Measurements from ENCODE around the gene CCDC112.

The CCDC112 gene

GRCh38 chr5:115296124-115297022, at the start of gene CCDC112:
TSS of gene CCDC112 (minus strand) at chr5:115296654. CDS start at chr5:115296543, 111 bp downstream.
- no peaks in the 10 kb centered on the region for H3K4me1 ChIP-seq (ENCODE audit: insufficient read depth, low read length)
- no peak within 1 kb of the TSS for H3K27ac ChIP-seq (ENCODE audit: low read length)
- H3K4me2 ChIP-seq (ENCODE audit: insufficient read depth, low read length): no peak within 1 kb of the TSS
- no peaks in the 10 kb centered on the region for H3K79me2 ChIP-seq (ENCODE audit: insufficient read depth, low read length)
- no peak for DNase-seq
- no peaks in the 10 kb centered on the region for H3K27me3 ChIP-seq (ENCODE audit: insufficient read depth, low read length, poor library complexity)
- TF ChIP-seq CTCF (IDR thresholded peaks at IDR 0.05; ENCODE audit: borderline replicate concordance, extremely low read depth, low read length, poor library complexity, severe bottlenecking) (no peak), EZH2 (IDR thresholded peaks at IDR 0.05; ENCODE audit: borderline replicate concordance, low read depth, low read length, severe bottlenecking) (no peak)
- ATAC-seq (ENCODE audit: insufficient read depth, low read depth): no peak
- no peak within 1 kb of the TSS for H3K4me3 ChIP-seq (ENCODE audit: low read depth in 1 of 2, low read length in 2 of 2)
- H3K9me3 ChIP-seq (ENCODE audit: insufficient read depth, low read length, severe bottlenecking): no peaks in the 10 kb centered on the region
- no peak within 1 kb of the TSS for H2AFZ ChIP-seq (ENCODE audit: low read depth, low read length)
- H3K9ac ChIP-seq (ENCODE audit: low read depth, low read length): no peak within 1 kb of the TSS
- no peaks in the 10 kb centered on the region for H3K36me3 ChIP-seq (ENCODE audit: insufficient read depth, low read length)
- H4K20me1 ChIP-seq (ENCODE audit: insufficient read depth, low read length): no peaks in the 10 kb centered on the region

GRCh38 chr5:115345344-115345743, 48.9 kb upstream of the CCDC112 start:
- no peak for TF ChIP-seq EZH2 (IDR thresholded peaks at IDR 0.05; ENCODE audit: borderline replicate concordance, low read depth, low read length, severe bottlenecking)
- no peak for TF ChIP-seq CTCF (IDR thresholded peaks at IDR 0.05; ENCODE audit: borderline replicate concordance, extremely low read depth, low read length, poor library complexity, severe bottlenecking)
- no peak overlapping the region for H2AFZ ChIP-seq (ENCODE audit: low read depth, low read length)
- H3K4me1 ChIP-seq (ENCODE audit: insufficient read depth, low read length): no peaks in the 10 kb centered on the region
- H4K20me1 ChIP-seq (ENCODE audit: insufficient read depth, low read length): no peaks in the 10 kb centered on the region
- H3K4me3 ChIP-seq (ENCODE audit: low read depth in 1 of 2, low read length in 2 of 2): no peak overlapping the region
- no peaks in the 10 kb centered on the region for H3K79me2 ChIP-seq (ENCODE audit: insufficient read depth, low read length)
- no peaks in the 10 kb centered on the region for H3K36me3 ChIP-seq (ENCODE audit: insufficient read depth, low read length)
- DNase-seq: no peak
- no peaks in the 10 kb centered on the region for H3K9me3 ChIP-seq (ENCODE audit: insufficient read depth, low read length, severe bottlenecking)
- peaks cover 2% of the 10 kb centered on the region for H3K27me3 ChIP-seq (ENCODE audit: insufficient read depth, low read length, poor library complexity)
- ATAC-seq (ENCODE audit: insufficient read depth, low read depth): no peak
- no peak overlapping the region for H3K9ac ChIP-seq (ENCODE audit: low read depth, low read length)
- no peak overlapping the region for H3K4me2 ChIP-seq (ENCODE audit: insufficient read depth, low read length)
- no peak overlapping the region for H3K27ac ChIP-seq (ENCODE audit: low read length)

GRCh38 chr5:115343855-115344254, 47.4 kb upstream of the CCDC112 start:
- no peaks in the 10 kb centered on the region for H3K27me3 ChIP-seq (ENCODE audit: insufficient read depth, low read length, poor library complexity)
- no peaks in the 10 kb centered on the region for H3K9me3 ChIP-seq (ENCODE audit: insufficient read depth, low read length, severe bottlenecking)
- TF ChIP-seq EZH2 (IDR thresholded peaks at IDR 0.05; ENCODE audit: borderline replicate concordance, low read depth, low read length, severe bottlenecking): no peak
- TF ChIP-seq CTCF (IDR thresholded peaks at IDR 0.05; ENCODE audit: borderline replicate concordance, extremely low read depth, low read length, poor library complexity, severe bottlenecking): no peak
- H4K20me1 ChIP-seq (ENCODE audit: insufficient read depth, low read length): no peaks in the 10 kb centered on the region
- H3K4me2 ChIP-seq (ENCODE audit: insufficient read depth, low read length): no peak overlapping the region
- no peaks in the 10 kb centered on the region for H3K36me3 ChIP-seq (ENCODE audit: insufficient read depth, low read length)
- no peaks in the 10 kb centered on the region for H3K79me2 ChIP-seq (ENCODE audit: insufficient read depth, low read length)
- ATAC-seq (ENCODE audit: insufficient read depth, low read depth) (no peak), DNase-seq (no peak)
- no peak overlapping the region for H3K4me3 ChIP-seq (ENCODE audit: low read depth in 1 of 2, low read length in 2 of 2)
- no peak overlapping the region for H3K9ac ChIP-seq (ENCODE audit: low read depth, low read length)
- H3K4me1 ChIP-seq (ENCODE audit: insufficient read depth, low read length): no peaks in the 10 kb centered on the region
- H3K27ac ChIP-seq (ENCODE audit: low read length): no peak overlapping the region
- no peak overlapping the region for H2AFZ ChIP-seq (ENCODE audit: low read depth, low read length)

Measured in DND-41 (cell line).